ENCODE results near the gene ST6GAL1.
"Not testable (repeated sequence)": the region's sequence is repeated elsewhere in the genome, so short reads cannot be mapped to it uniquely, and the experiment has no call there.

The ST6GAL1 gene

DNA sequence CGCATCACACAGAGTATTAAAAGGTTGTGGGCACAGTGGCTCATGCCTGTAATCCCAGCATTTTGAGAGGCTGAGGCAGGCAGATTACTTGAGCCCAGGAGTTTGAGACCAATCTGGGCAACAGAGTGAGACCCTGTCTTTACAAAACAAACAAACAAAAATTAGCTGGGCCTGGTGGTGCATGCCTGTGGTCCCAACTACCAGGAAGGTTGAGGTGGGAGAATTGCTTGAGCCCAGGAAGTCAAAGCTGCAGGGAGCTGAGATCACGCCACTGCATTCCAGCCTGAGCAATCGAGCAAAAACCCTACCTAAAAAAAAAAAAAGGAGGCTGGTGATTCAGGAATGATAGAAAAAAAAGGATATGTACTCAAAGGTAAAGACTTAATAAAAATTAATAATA, 28.2 kb upstream of the ST6GAL1 start:
- H3K27ac ChIP-seq = no peak overlapping the region
- ChIA-PET POLR2A (ENCODE audit: low non-redundant PET) (no interaction called here), CTCF (no interaction called here)
- no peak for TF ChIP-seq CTCF (conservative IDR thresholded peaks at IDR 0.05; ENCODE audit: low read depth)
- DNase-seq (ENCODE audit: low spot score) = no peak

DNA sequence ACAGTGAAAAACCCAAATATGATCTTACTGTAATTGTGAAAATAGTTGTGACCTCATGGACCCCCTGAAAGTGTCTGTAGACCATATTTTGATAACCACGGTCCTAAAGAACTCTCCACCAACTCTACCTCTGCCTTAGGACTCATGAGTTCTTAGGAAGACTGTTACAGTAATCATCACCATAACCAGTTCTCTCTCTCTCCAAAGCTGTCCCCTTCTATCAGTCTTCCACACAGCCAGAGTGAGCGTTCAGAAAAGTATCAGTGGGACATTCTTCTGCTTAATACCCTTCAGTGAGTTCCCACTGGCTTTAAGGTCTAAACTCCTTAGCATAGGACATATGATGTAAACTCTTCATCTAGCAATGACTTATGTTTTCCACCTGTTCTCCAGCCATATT, 27.6 kb upstream of the ST6GAL1 start:
- CTCF ChIA-PET = no interaction called here
- H3K27ac ChIP-seq = no peak overlapping the region
- no peak for DNase-seq (ENCODE audit: low spot score)
- POLR2A ChIA-PET (ENCODE audit: low non-redundant PET) = no interaction called here
- TF ChIP-seq CTCF (conservative IDR thresholded peaks at IDR 0.05; ENCODE audit: low read depth) = no peak

DNA sequence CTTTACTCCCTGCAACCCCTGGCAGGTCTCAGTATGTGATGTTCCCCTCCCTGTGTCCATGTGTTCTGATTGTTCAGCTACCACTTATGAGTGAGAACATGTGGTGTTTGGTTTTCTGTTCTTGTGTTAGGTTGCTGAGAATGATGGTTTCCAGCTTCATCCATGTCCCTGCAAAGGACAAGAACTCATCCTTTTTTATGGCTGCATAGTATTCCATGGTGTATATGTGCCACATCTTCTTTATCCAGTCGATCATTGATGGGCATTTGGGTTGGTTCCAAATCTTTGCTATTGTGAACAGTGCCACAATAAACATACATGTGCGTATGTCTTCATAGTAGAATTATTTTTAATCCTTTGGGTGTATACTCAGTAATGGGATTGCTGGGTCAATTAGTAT, 26.6 kb upstream of the ST6GAL1 start:
- DNase-seq (ENCODE audit: low spot score); POLR2A ChIA-PET (ENCODE audit: low non-redundant PET); H3K27ac ChIP-seq: not testable (repeated sequence)
- CTCF ChIA-PET = interaction anchor here (0.7 kb wide), 1 partner anchor 21 kb away, joined by 3 read pairs; no protein-coding TSS in a partner anchor

DNA sequence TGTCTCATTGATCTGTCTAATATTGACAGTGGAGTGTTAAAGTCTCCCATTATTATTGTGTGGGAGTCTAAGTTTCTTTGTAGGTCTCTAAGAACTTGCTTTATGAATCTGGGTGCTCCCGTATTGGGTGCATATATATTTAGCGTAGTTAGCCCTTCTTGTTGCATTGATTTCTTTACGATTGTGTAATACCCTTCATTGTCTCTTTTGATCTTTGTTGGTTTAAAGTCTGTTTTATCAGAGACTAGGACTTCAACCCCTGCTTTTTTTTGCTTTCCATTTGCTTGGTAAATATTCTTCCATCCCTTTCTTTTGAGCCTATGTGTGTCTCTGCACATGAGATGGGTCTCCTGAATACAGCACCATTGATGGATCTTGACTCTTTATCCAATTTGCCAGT, 23.3 kb upstream of the ST6GAL1 start:
- CTCF ChIA-PET; POLR2A ChIA-PET (ENCODE audit: low non-redundant PET); DNase-seq (ENCODE audit: low spot score); H3K27ac ChIP-seq: not testable (repeated sequence)

DNA sequence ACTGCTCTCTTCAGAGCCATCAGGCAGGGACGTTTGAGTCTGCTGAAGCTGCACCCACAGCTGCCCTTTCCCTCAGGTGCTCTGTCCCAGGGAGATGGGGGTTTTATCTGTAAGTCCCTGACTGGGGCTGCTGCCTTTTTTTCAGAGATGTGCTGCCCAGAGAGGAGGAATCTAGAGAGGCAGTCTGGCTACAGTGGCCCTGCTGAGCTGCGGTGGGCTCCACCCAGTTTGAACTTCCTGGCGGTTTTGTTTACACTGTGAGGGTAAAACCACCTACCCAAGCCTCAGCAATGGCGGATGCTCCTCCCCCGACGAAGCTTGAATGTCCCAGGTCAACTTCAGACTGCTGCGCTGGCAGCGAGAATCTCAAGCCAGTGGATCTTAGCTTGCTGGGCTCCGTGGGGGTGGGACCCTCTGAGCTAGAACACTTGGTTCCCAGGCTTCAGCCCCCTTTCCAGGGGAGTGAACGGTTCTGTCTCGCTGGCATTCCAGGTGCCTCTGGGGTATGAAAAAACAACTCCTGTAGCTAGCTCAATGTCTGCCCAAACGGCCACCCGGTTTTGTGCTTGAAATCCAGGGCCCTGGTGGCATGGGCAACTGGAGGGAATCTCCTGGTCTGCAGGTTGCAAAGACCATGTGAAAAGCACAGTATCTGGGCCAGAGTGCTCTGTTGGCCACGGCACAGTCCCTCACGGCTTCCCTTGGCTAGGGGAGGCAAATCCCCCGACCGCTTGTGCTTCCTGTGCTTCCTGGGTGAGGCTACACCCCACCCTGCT, 21.1 kb upstream of the ST6GAL1 start:
- TF ChIP-seq CTCF (conservative IDR thresholded peaks at IDR 0.05; ENCODE audit: low read depth) = no peak
- ChIA-PET CTCF (no interaction called here), POLR2A (ENCODE audit: low non-redundant PET) (no interaction called here)
- no peak overlapping the region for H3K27ac ChIP-seq
- no peak for DNase-seq (ENCODE audit: low spot score)

- H3K27ac ChIP-seq = peak overlapping the region; percentile 44
- no peak for TF ChIP-seq CTCF (conservative IDR thresholded peaks at IDR 0.05; ENCODE audit: low read depth)
- DNase-seq (ENCODE audit: low spot score) = peak; percentile 42
- ChIA-PET CTCF (interaction anchor here (0.7 kb wide), 1 partner anchor 304 kb away, joined by 3 read pairs; no protein-coding TSS in a partner anchor), POLR2A (ENCODE audit: low non-redundant PET) (no interaction called here)
These were observed 14.2 kb upstream of the ST6GAL1 start for GRCh38 chr3:186915806-186916796.

- TF ChIP-seq CTCF (conservative IDR thresholded peaks at IDR 0.05; ENCODE audit: low read depth) = no peak
- ChIA-PET CTCF (no interaction called here), POLR2A (ENCODE audit: low non-redundant PET) (no interaction called here)
- no peak overlapping the region for H3K27ac ChIP-seq
- no peak for DNase-seq (ENCODE audit: low spot score)
These were observed 12.6 kb upstream of the ST6GAL1 start for GRCh38 chr3:186917512-186918312.

Data from RWPE1 (cell line).